GM18858 (cell line): ENCODE data around the gene LCORL.
"Not testable (repeated sequence)": the region's sequence is repeated elsewhere in the genome, so short reads cannot be mapped to it uniquely, and the experiment has no call there.

Source experiments
- ATAC-seq: cut with Tn5 transposase; IDR thresholded peaks from one replicate; pipeline ENCODE4 v1.9.1; 2021; ENCODE audit not compliant: unreplicated experiment

LCORL gene

GRCh38 chr4:18020671-18021469, 685 bp downstream of the LCORL start:
- ATAC-seq = peak; percentile 9

- no peak for ATAC-seq
Measured at GRCh38 chr4:18020145-18020670, 1.3 kb downstream of the LCORL start.

DNA sequence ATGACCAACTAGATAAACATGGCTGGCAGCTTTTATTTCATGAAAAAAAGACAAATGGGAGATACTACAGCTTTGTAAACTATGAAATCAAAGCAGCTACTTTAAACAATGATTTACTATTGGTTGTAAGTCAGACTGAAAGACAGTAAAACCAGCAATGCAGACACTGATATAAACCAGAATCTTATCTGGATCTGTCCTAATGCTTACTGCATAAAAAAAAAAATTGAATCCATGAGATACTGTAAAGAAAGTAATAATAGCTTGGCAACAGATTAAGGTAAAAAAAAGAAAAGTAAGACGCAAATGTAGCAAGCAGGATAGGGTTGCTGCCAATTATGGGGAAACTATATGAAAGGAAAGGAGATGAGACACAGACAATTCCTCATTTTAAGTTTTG, 7.3 kb downstream of the LCORL start:
- no peak for ATAC-seq

- ATAC-seq = no peak
Measured at GRCh38 chr4:18012807-18013462, 8.6 kb downstream of the LCORL start.

DNA sequence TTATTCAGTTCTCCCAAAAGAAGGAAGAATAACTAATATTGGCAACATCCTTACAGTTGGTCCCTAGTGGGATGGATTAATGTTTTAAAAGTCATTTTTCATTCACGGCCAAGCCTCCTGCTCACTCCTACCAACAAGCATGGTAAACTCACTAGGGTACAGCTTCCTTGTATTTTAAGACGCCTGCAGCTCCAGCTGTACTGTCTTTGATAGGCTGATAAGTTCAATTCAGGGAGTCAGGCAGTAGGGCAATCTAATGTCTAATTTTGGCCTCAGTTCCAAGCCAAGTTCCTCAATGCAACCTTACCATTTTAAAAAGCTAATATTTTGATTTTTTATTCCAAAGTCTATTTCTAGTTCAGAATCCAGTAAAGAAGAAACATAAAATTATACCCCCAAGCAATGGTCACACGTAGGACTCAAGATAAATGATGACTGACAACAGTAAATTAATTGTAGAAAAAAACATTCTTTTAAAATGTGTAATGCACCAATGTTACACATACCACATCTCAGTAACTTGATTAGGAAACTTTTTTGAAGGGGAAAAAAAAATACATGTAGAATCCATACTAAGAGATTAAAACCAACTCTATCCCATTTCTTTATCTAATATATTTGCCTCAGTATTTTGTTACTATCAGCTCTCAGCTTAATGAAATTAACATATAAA, 9.3 kb downstream of the LCORL start:
- no peak for ATAC-seq

- no peak for ATAC-seq
Measured at GRCh38 chr4:18007625-18008024, 13.9 kb downstream of the LCORL start.

DNA sequence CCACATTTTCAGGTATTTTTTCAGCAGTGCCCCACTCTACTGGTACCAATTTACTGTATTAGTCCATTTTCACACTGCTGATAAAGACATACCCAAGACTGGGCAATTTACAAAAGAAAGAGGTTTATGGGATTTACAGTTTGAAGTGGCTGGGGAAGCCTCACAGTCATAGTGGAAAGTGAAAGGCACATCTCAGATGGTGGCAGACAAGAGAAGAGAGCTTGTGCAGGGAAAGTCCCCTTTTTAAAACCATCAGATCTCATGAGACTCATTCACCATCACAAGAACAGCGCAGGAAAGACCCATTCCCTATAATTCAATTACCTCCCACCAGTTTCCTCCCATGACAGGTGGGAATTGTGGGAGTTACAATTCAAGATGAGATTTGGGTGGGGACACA, 15.1 kb downstream of the LCORL start:
- ATAC-seq = not testable (repeated sequence)

DNA sequence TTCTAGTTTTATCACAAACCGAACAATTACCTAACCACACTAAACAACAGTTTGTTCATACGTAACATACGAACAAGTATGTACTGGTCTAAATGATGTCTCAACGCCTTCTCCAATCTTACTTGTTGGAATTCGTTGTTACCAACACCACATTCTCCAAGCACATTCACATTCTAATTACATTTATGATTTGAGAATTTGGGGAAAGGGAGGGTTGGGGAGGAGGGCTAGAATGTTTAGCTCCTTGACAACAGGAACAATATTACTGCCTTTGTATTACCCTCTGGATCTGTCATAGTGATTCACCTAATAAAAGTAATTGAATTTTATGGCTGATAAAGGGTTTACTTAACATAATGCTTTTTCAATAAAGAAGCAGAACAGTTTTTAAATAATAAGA, 24.4 kb downstream of the LCORL start:
- ATAC-seq = no peak

DNA sequence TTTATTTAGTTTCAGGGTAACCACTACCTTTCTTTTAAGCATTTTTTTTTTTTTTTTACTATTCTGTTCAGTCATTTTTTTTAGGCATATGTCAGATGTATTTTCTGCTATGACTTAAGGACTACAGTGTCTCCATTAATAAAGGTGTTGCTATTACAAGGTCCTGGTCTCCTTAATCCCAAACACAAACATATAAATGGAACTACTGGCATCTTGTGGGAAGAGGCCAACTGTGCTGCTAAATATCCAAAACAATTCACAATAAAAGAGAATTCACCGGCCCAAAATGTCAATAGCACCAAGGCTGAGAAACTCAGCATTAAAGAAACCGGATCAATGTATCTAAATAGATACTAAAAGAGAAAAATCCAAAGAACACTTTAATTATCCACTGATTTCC, 26.4 kb downstream of the LCORL start:
- ATAC-seq = no peak

DNA sequence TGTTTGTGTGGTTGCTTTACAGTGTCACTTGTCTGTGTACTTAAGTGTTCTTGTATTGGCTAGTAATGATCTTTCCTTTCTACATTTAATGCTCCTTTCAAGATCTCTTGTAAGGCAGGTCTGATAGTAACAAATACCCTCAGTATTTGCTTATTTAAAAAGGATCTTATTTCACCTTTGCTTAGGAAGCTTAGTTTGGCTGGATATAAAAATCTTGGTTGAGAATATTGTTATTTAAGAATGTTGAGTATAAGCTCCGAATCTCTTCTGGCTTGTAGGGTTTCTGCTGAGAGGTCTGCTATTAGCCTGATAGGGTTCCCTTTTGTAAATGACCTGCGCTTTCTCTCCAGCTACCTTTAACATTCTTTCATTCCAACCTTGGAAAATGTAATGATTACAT, 35.7 kb downstream of the LCORL start:
- ATAC-seq = no peak

DNA sequence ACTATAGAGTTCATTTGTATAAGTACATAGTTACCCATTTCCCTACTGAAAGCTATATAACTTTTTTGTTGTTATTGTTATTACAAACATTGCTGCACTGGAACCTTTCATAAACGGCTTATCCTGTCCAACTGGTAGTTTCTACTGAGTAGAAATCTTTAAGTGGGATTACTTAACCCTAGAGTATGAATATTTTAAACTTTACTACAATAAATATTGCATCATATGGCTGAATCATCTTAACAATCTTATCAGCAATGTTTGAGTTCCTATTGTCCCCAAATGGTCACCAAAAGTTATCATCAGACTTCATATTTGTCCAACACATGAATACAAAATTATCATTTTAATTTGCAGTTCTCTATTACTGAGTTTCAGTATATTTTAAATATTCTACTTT, 40.5 kb downstream of the LCORL start:
- ATAC-seq = no peak

DNA sequence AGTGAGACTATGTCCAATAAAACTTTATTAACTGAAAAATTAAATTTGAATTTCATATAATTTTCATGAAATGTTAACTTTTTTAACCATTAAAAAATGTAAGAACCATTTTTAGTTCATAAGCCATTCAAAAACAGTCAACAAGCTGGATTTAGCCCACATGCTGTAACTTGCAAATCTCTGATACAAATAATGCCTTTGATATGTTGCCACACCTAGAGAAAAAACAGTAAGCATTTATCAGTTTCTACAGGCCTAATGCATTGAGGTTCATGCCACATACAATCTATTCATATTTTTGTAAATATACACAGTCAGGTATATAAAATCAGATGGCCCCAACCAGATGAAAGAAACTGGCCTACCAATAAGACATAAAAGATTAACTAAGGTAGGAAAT, 52.8 kb downstream of the LCORL start:
- no peak for ATAC-seq

- no peak for ATAC-seq
Measured at GRCh38 chr4:17967078-17967477, 54.5 kb downstream of the LCORL start.

- ATAC-seq = no peak
Measured at GRCh38 chr4:17966312-17966711, 55.2 kb downstream of the LCORL start.

- ATAC-seq = no peak
Measured at GRCh38 chr4:17964576-17964975, 57.0 kb downstream of the LCORL start.

GRCh38 chr4:17962171-17962570, 59.4 kb downstream of the LCORL start:
- no peak for ATAC-seq

DNA sequence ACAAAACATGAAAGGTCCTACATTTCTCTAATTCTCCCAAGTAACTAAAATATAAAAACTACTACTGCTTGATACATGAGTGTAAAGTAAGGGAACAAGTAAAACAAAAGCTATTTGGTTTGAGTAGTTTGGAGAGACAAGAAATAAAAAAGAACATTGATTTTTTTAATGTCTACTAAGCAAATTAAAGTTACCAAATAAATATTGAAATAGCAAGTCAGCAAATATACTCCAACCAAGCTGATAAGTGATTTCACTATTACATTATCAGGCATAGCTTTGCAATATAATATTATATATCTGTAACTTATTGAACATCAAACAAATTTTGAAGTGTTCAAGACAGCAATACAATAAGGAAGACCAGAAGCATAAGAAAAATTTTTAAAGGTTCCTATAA, 60.3 kb downstream of the LCORL start:
- no peak for ATAC-seq

DNA sequence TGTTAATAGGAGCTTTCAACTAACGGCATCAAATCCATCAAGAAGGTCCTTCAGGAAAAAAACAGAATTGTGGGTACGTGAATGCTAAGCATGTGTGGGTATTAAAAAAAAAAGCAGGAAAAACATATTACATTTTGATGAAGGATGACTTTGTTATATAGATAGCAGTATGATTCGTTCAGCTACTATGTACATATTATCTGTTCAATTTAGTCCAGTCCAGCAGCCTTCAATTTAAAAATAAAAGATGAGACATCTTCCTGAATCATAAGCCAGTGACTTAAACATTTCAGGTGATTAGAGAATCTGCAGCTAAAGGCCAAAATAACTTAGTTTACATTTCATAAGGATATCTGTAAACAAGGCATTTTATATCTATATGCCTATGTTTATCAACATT, 63.4 kb downstream of the LCORL start:
- ATAC-seq = no peak

GRCh38 chr4:17957688-17958087, 63.9 kb downstream of the LCORL start:
- no peak for ATAC-seq

- ATAC-seq = no peak
Measured at GRCh38 chr4:17956245-17956644, 65.3 kb downstream of the LCORL start.

GRCh38 chr4:17945303-17945702, 76.3 kb downstream of the LCORL start:
- no peak for ATAC-seq

DNA sequence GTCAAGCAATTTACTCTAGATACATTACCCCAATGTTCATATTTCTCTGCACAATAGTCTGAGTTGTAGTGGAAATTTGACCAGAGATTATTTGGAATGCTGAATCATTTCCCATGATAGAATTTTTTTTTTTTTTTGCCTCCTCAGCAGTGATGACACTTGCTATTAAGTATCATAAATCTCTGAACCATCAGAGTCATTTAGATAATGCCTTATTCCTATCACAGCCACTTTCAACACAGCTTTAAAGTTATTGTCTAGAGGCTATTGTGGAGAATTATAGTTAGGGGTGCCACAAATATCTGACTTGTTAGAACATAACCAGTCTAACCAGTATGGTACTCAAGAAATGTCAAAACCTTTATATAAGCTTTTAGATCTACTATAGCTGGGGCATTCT, 79.8 kb downstream of the LCORL start:
- no peak for ATAC-seq
